Fibroblast of peridontal ligament (primary cell): ENCODE measurements around the gene GNAI2.
"Not testable (repeated sequence)": the region's sequence is repeated elsewhere in the genome, so short reads cannot be mapped to it uniquely, and the experiment has no call there.

ENCODE experiments used
- DNase-seq: peaks from one replicate; pipeline ENCODE4 v3.0.0-alpha.2; 2010; ENCODE audit errors: extremely low read depth

GNAI2 gene

GRCh38 chr3:50264383-50264963, 28.5 kb downstream of the GNAI2 start:
- DNase-seq = peak; percentile 94

DNA sequence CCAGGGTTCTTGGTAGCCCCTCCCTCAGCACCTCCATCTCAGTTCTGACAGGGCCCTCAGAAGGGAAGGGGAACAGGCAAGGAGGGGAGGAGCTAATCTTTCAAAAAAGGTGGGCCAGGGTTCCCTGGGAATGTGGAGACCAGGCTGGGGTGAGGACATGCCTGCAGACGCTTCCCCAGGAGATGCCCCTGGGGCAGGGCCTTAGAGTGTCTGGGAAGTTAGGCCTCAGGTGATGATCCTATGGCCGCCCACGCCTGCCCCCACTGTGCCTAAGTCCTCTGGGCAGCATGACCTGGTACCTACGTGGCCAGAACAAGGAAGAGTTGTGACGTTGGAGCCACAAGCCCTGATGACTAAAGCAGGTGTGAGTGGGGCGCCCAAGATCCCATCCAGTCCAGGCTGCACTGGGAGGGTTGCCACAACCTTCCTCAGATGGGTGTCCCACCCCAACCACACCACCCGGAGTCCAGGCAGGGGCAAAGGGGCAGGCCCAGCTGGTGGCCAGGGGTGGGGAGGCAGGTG, 29.0 kb downstream of the GNAI2 start:
- no peak for DNase-seq

DNA sequence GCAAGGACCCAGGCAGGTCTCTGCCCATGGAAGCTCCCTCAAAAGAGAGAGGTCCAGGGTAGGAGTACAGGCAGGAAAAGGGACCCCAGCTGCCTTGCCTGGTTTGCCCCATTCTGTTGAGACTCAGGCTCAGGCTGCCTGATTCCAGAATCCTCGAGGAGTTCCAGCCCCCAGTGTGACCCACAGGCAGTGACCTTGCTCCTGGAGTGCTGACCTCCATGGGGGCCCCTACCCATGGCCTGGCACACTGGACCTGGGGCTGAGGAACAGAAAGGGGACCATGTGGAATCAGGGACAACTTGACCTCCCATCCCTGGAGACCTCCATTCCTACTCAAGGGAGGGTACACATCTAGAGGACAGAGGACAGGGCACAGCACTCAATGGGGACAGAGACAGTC, 29.6 kb downstream of the GNAI2 start:
- DNase-seq = no peak

DNA sequence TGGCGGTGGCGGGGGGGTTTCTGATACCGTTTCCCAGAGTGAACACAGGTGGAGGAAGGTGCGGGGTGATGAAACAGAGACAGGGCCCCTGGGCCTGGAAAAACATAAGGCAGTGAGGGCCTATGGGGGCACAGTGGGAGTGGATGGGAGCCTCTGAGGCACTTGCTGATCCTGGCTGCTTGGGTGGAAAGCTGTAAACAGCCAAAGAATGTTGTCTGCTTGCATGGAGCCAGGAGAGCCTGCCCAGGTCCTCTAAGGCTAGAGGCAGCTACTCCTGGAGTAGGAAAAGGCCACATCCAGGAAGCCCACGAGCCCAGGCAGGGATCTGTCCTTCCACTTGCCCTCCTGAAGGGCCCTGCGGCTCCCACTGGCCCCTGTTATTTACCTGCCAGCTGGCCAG, 30.0 kb downstream of the GNAI2 start:
- DNase-seq = no peak

- no peak for DNase-seq
Observed at GRCh38 chr3:50266836-50267235, 30.8 kb downstream of the GNAI2 start.

DNA sequence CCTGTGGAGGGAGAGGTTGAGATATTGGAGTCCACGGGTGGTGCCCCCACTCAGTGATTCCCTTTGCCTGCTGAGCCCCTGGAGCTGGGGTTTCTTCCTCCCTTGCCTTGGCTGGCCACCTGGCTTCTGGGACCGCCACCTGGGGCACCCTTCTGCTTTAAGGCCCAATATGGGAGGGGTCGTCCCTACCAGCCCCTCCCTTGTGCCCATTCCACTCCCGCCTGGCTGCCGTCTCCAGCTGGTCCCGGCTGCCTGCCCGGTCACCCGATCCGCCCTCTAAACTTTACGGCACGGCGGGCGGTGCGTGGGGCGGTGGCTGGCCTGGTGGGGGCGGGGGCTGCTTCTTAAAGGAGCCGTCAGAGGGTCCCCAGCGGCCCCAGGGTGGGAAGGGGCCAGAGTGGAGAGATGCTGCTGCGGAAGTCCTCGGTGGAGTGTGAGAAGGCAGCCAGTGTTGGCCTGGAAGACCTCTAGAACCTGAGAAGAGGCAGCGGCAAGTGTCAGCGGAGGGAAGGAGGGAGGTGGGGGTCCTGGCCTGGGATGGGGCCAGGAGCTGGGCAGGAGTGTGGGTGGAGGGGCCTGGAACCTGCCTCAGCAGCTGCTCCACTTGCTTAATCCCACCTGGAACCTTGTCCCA, 31.4 kb downstream of the GNAI2 start:
- no peak for DNase-seq

DNA sequence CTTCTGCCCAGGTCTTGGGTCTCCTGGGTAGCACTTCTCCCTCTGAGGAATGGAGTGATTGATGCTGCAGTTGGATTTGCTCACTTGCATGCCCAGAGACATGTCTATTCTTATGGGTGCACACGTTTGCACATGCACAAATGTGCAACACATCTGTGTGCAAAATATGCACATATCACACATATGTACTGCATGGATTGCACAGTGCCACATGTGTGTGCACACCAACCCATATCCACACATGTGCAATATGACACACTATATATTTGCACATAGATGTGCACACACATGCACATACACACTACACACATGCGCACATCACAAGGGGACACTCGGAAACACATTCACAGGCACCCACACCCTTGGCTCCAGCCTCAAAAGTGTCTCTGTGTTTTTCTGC, 32.3 kb downstream of the GNAI2 start:
- no peak for DNase-seq

- peak; percentile 60 for DNase-seq
Observed at GRCh38 chr3:50268703-50269451, 32.9 kb downstream of the GNAI2 start, which contains the start of gene SEMA3B. Gene SEMA3B (plus strand): TSS chr3:50269147. CDS start chr3:50269241, 94 bp downstream.

DNA sequence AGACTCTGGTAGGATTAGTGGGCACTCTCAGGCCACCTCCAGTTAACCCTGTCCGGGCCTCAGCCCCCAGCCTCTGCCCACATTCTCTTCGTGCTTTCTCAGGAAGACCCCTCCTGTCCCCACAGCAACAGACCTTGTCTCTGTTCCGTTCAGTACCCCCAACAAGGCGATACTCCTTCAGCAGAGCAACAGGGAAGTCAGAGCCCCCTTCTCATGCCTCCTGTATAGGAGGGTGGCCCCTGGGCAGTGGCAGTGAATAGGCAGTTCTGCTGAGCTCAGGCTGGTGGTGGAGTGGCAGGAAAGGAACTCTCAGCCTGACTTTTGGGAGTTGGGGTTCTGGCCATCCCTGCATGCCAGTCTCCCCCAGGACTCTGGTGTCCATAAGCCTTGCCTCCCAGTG, 33.5 kb downstream of the GNAI2 start:
- DNase-seq = no peak

DNA sequence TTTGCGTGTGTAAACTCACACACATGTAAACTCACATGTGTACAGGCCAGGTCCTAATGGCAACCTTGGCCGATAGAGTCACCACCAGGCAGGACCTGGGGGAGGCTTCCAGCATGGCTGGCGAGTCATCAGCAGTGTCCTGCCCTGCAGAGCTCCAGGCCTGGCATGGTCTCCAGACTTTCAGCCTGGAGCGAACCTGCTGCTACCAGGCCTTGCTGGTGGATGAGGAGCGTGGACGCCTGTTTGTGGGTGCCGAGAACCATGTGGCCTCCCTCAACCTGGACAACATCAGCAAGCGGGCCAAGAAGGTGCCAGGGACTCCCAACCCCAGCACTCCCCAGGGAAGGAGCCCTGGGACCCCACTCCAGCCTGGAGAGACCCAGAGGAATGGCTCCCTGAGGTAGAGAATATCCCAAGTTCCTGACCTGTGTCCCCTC, 34.0 kb downstream of the GNAI2 start:
- DNase-seq = no peak

DNA sequence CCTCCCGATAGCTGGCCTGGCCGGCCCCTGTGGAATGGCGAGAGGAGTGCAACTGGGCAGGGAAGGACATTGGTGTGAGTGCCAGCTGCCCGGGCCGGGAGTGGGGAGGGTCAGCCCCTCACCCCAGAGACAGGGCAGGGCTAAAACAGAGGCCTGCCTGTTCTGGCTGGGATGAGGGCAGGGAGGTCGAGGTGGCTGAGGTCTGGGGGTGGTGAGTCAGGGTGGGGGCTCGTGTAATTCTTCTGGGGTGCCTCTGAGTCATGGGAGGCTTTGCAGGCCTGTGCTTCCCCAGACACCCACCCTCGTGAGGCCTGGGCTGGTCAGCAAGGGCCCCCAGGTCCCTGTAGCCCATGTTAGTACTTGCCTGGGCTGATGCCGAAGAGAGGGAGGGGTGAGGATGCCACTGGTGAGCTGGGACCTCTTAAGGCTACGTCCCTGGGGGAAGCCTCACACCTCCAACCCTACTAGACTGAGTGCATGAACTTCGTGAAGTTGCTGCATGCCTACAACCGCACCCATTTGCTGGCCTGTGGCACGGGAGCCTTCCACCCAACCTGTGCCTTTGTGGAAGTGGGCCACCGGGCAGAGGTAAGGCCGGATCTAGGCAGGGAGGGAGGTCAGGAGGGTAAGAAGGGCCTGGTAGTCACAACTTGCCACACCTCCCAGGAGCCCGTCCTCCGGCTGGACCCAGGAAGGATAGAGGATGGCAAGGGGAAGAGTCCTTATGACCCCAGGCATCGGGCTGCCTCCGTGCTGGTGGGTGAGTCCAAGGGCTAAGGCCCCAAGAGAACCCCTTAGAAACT, 34.6 kb downstream of the GNAI2 start:
- no peak for DNase-seq

DNA sequence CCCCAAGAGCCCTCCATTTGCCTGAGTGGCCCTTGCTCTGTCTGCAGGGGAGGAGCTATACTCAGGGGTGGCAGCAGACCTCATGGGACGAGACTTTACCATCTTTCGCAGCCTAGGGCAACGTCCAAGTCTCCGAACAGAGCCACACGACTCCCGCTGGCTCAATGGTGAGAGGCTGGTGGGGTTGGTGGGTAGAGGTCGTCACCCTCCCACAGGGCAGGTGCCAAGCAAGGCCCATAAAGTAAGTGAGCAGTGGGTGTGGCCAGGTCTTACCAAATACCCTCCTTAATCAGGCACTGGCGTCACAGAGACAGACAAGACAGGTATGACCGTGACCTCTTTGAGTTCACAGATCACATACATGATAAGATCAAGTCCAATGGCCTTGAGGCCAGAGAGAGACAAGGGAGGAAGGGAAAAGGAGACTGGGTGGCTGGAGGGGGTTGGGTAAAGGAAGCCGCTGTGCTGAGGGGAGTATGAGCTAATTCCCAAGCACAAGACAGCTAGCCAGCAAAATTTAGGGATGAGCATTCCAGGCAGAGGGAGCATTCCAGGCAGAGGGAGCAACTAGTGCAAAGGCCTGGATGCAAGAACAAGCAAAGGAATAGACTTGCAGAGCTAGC, 35.4 kb downstream of the GNAI2 start:
- no peak for DNase-seq

- not testable (repeated sequence) for DNase-seq
Observed at GRCh38 chr3:50272538-50272910, 36.5 kb downstream of the GNAI2 start.

DNA sequence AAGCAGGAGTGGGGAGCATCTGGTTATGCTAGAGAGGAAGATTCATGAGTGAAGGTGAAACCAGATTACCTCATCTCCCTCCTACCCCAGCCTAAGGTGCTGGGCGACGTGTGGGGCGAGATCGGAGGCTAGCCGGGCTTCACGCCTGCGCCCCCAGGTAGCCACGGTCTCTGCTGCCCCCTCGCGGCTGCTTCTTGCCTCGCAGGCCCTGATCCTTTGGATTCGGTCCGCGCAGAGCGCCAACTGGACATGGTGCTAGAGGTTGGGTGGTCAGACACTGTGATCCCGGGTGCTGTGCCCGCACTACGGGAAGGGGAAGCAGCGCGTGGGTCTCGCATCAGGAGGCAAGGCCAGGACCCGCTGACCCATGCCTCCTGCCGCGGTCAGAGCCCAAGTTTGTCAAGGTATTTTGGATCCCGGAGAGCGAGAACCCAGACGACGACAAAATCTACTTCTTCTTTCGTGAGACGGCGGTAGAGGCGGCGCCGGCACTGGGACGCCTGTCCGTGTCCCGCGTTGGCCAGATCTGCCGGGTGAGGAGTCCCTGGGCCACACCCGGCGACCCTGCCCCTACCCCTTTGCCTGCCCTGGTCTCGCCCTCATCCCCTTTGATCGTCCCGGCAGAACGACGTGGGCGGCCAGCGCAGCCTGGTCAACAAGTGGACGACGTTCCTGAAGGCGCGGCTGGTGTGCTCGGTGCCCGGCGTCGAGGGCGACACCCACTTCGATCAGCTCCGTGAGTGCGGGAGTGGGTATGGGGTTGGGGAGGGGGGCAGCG, 37.1 kb downstream of the GNAI2 start:
- peak; percentile 69 for DNase-seq

DNA sequence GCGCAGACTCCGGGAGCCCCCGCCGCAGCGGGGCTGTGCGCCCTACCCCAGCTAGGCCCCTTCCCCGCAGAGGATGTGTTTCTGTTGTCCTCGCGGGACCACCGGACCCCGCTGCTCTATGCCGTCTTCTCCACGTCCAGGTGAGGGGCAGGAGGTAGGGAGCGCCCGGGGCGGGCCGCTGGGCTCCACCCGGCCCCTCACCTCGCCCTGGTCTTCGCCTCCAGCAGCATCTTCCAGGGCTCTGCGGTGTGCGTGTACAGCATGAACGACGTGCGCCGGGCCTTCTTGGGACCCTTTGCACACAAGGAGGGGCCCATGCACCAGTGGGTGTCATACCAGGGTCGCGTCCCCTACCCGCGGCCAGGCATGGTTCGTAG, 37.7 kb downstream of the GNAI2 start:
- no peak for DNase-seq

GRCh38 chr3:50274371-50275104, 38.5 kb downstream of the GNAI2 start:
- DNase-seq = peak; percentile 44

GRCh38 chr3:50275141-50275995, 39.4 kb downstream of the GNAI2 start:
- DNase-seq = no peak

DNA sequence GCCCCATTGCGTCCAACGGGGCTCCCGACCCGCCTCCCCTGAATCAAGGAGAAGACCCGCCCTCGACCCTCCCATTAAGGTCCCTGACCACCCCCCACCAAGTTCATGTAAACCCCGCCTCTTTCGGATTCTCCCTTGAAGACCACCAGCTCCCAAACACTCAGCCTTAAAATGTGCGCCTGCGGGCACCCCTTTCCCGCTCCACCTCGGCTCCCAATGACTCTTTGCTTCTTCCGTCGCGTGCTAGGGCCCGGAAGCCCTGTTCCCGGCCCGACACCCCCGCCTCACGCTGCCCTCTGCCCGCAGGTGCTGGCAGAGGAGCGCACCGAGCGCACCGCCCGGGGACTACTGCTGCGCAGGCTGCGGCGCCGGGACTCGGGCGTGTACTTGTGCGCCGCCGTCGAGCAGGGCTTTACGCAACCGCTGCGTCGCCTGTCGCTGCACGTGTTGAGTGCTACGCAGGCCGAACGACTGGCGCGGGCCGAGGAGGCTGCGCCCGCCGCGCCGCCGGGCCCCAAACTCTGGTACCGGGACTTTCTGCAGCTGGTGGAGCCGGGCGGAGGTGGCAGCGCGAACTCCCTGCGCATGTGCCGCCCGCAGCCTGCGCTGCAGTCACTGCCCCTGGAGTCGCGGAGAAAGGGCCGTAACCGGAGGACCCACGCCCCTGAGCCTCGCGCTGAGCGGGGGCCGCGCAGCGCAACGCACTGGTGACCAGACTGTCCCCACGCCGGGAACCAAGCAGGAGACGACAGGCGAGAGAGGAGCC, 40.2 kb downstream of the GNAI2 start:
- DNase-seq = no peak

GRCh38 chr3:50276762-50277101, 40.7 kb downstream of the GNAI2 start:
- no peak for DNase-seq
